Peyer's patch (tissue), 4 donors: Measurements from ENCODE around the gene UNC13D. TPM values are rescaled to one million over a fixed set of nuclear protein-coding genes. Genes with fewer than 3 reads are reported as not detected.
A peak's percentile ranks its signal among the peaks of the same experiment; 100 is the strongest.

ENCODE experiments used
- DNase-seq, 3 donors: peaks; one replicate each; pipeline ENCODE4 v3.0.0-alpha.2; 2017 to 2019
- H3K27ac ChIP-seq, 4 donors: fragments of 200-600 bp; sonication (generic); one replicate each; pipeline ENCODE4 v1.5.1; 2016 to 2019
- H3K27me3 ChIP-seq, 2 donors: fragments of 200-600 bp; sonication (generic); one replicate each; pipeline ENCODE4 v1.5.1; 2019
- H3K36me3 ChIP-seq, 3 donors: fragments of 200-600 bp; sonication (generic); one replicate each; pipeline ENCODE4 v1.5.1; 2016 to 2019
- H3K4me1 ChIP-seq, 4 donors: fragments of 200-600 bp; sonication (generic); one replicate each; pipeline ENCODE4 v1.5.1; 2016 to 2019
- H3K4me3 ChIP-seq, 4 donors: fragments of 200-600 bp; sonication (generic); 1 replicate in 3 of 4; 2 replicates in 1 of 4; pipeline ENCODE4 v1.5.1; 2016 to 2019; ENCODE audit warnings: mild to moderate bottlenecking in 1 of 4
- H3K9me3 ChIP-seq, 4 donors: fragments of 200-600 bp; sonication (generic); one replicate each; pipeline ENCODE4 v1.5.1; 2016 to 2019; ENCODE audit warnings: mild to moderate bottlenecking in 1 of 4
- CTCF ChIP-seq, 6 experiments: fragments of 450-650 bp in 4 of 6; fragments of 200-600 bp in 2 of 6; sonication (generic) in 1 of 6; IDR thresholded peaks; one replicate each; pipeline ENCODE4 v1.5.1; 2017 to 2019; ENCODE audit warnings: antibody characterized with exemption in 6 of 6, mild to moderate bottlenecking in 3 of 6, moderate library complexity in 1 of 6
- POLR2A ChIP-seq, 2 donors: fragments of 450-650 bp; IDR thresholded peaks; one replicate each; pipeline ENCODE4 v1.5.1; 2017; ENCODE audit warnings: antibody characterized with exemption in 2 of 2, mild to moderate bottlenecking in 2 of 2, moderate library complexity in 2 of 2
- total RNA-seq, 4 donors: library from RNA; depleted of rRNA; stranded (reverse); fragments of >200 nt; gene quantifications; one replicate each; pipeline ENCODE4 v1.1.0, GENCODE V29; 2016

The UNC13D gene
- total RNA-seq, 4 donors from 2014 or later = 8.4 to 45.4 (median 22.2) TPM

GRCh38 chr17:75830164-75831031 lies 13.8 kb downstream of the UNC13D start:
- H3K4me3 ChIP-seq = peak overlapping the region in 2 of 4 donors; percentile 11 to 27
- DNase-seq = peak in 2 of 3 donors; percentile 72 to 80
- H3K9me3 ChIP-seq = no peaks in the 10 kb centered on the region
- H3K27me3 ChIP-seq = no peaks in the 10 kb centered on the region
- H3K36me3 ChIP-seq = peaks cover 0 to 17% (median 0%) of the 10 kb centered on the region in 3 donors
- H3K27ac ChIP-seq = no peak overlapping the region
- TF ChIP-seq CTCF (IDR thresholded peaks at IDR 0.05) = peak in 4 of 6 experiments; percentile 44 to 75 (median 64)
- TF ChIP-seq POLR2A (IDR thresholded peaks at IDR 0.05) = peak; percentile 15 to 33
- peaks cover 0 to 33% (median 9%) of the 10 kb centered on the region in 4 donors for H3K4me1 ChIP-seq

GRCh38 chr17:75829747-75830146 lies 14.5 kb downstream of the UNC13D start:
- no peak for TF ChIP-seq CTCF (IDR thresholded peaks at IDR 0.05)
- no peak for TF ChIP-seq POLR2A (IDR thresholded peaks at IDR 0.05)
- Histone ChIP-seq H3K36me3 (peaks cover 0 to 23% (median 0%) of the 10 kb centered on the region in 3 donors), H3K4me3 (no peak overlapping the region), H3K9me3 (no peaks in the 10 kb centered on the region), H3K27me3 (no peaks in the 10 kb centered on the region), H3K4me1 (peaks cover 0 to 33% (median 9%) of the 10 kb centered on the region in 4 donors), H3K27ac (no peak overlapping the region)
- no peak for DNase-seq

- H3K27ac ChIP-seq = no peak overlapping the region
- peaks cover 0 to 31% (median 9%) of the 10 kb centered on the region in 4 donors for H3K4me1 ChIP-seq
- no peak overlapping the region for H3K4me3 ChIP-seq
- H3K36me3 ChIP-seq = peaks cover 0 to 28% (median 0%) of the 10 kb centered on the region in 3 donors
- no peaks in the 10 kb centered on the region for H3K9me3 ChIP-seq
- no peak for TF ChIP-seq CTCF (IDR thresholded peaks at IDR 0.05)
- TF ChIP-seq POLR2A (IDR thresholded peaks at IDR 0.05) = no peak
- no peak for DNase-seq
- no peaks in the 10 kb centered on the region for H3K27me3 ChIP-seq
Measured at GRCh38 chr17:75828741-75829140, 15.5 kb downstream of the UNC13D start.

GRCh38 chr17:75828076-75828400 lies 16.2 kb downstream of the UNC13D start:
- TF ChIP-seq CTCF (IDR thresholded peaks at IDR 0.05) (no peak), POLR2A (IDR thresholded peaks at IDR 0.05) (no peak)
- Histone ChIP-seq H3K4me1 (peaks cover 0 to 26% (median 9%) of the 10 kb centered on the region in 4 donors), H3K9me3 (no peaks in the 10 kb centered on the region), H3K27ac (peak overlapping the region; percentile 32 to 79 (median 64)), H3K36me3 (peaks cover 0 to 35% (median 0%) of the 10 kb centered on the region in 3 donors), H3K27me3 (no peaks in the 10 kb centered on the region), H3K4me3 (peak overlapping the region; percentile 14 to 41 (median 37))
- peak in 1 of 3 donors; percentile 33 for DNase-seq

GRCh38 chr17:75827308-75828075 lies 16.7 kb downstream of the UNC13D start:
- DNase-seq = peak; percentile 65 to 76 (median 67)
- TF ChIP-seq CTCF (IDR thresholded peaks at IDR 0.05) (peak; percentile 58 to 71 (median 64)), POLR2A (IDR thresholded peaks at IDR 0.05) (no peak)
- peaks cover 0 to 40% (median 0%) of the 10 kb centered on the region in 3 donors for H3K36me3 ChIP-seq
- no peaks in the 10 kb centered on the region for H3K9me3 ChIP-seq
- H3K27me3 ChIP-seq = no peaks in the 10 kb centered on the region
- H3K4me1 ChIP-seq = peaks cover 0 to 22% (median 7%) of the 10 kb centered on the region in 4 donors
- peak overlapping the region; percentile 32 to 79 (median 64) for H3K27ac ChIP-seq
- peak overlapping the region; percentile 14 to 41 (median 37) for H3K4me3 ChIP-seq
